Mesodermal cell (in vitro differentiated cells): ENCODE measurements around the gene BCL2L1.

Source experiments
- H3K27ac ChIP-seq: 2 replicates; pipeline ENCODE4 v1.7.0; 2013; ENCODE audit warnings: mild to moderate bottlenecking, low read depth, low read length, moderate library complexity; ENCODE audit not compliant: severe bottlenecking
- H3K36me3 ChIP-seq: 2 replicates; pipeline ENCODE4 v1.7.1; 2013; ENCODE audit warnings: mild to moderate bottlenecking, low read length, moderate library complexity; ENCODE audit not compliant: control insufficient read depth, insufficient read depth
- H3K4me1 ChIP-seq: one replicate; pipeline ENCODE4 v1.7.1; 2013; ENCODE audit warnings: mild to moderate bottlenecking, low read length; ENCODE audit not compliant: insufficient read depth, control insufficient read depth, poor library complexity, severe bottlenecking
- H3K4me3 ChIP-seq: 2 replicates; pipeline ENCODE4 v1.7.0; 2013; ENCODE audit warnings: low read length, control low read depth, mild to moderate bottlenecking; ENCODE audit not compliant: insufficient read depth, poor library complexity, severe bottlenecking; ENCODE audit errors: extremely low read depth
- H3K9me3 ChIP-seq: 2 replicates; pipeline ENCODE4 v1.7.1; 2013; ENCODE audit warnings: mild to moderate bottlenecking, low read length, moderate library complexity; ENCODE audit not compliant: control insufficient read depth
- WGBS, 2 experiments: methylation state at CpG; one replicate each; pipeline ENCODE4 v1.1.5; 2013; ENCODE audit warnings: missing lambda C conversion rate in 2 of 2; ENCODE audit not compliant: insufficient coverage in 2 of 2; 5-methylcytosine and 5-hydroxymethylcytosine counted together

The BCL2L1 gene

GRCh38 chr20:31723319-31724078, 831 bp upstream of the BCL2L1 start:
- Histone ChIP-seq H3K4me3 (peak overlapping the region; percentile 59), H3K4me1 (peaks cover 31% of the 10 kb centered on the region), H3K36me3 (peaks cover 15% of the 10 kb centered on the region), H3K9me3 (no peaks in the 10 kb centered on the region), H3K27ac (peak overlapping the region; percentile 97)
- 0 to 1% methylated on average over 59 to 66 of the region's 77 CpGs for WGBS, 2 experiments

GRCh38 chr20:31723069-31723318, 326 bp upstream of the BCL2L1 start:
- peaks cover 33% of the 10 kb centered on the region for H3K4me1 ChIP-seq
- H3K9me3 ChIP-seq = no peaks in the 10 kb centered on the region
- H3K27ac ChIP-seq = peak overlapping the region; percentile 97
- H3K4me3 ChIP-seq = peak overlapping the region; percentile 59
- H3K36me3 ChIP-seq = peaks cover 19% of the 10 kb centered on the region
- WGBS, 2 experiments = 5% methylated on average over 10 of the region's 10 CpGs

- peak overlapping the region; percentile 59 for H3K4me3 ChIP-seq
- peaks cover 47% of the 10 kb centered on the region for H3K4me1 ChIP-seq
- H3K27ac ChIP-seq = no peak overlapping the region
- WGBS, 2 experiments = 80 to 85% methylated on average over 16 to 19 of the region's 22 CpGs
- no peaks in the 10 kb centered on the region for H3K9me3 ChIP-seq
- peaks cover 32% of the 10 kb centered on the region for H3K36me3 ChIP-seq
Observed at GRCh38 chr20:31721408-31722256, 1.0 kb downstream of the BCL2L1 start.

GRCh38 chr20:31720486-31721407, 1.9 kb downstream of the BCL2L1 start:
- Histone ChIP-seq H3K9me3 (no peaks in the 10 kb centered on the region), H3K4me1 (peaks cover 53% of the 10 kb centered on the region), H3K36me3 (peaks cover 41% of the 10 kb centered on the region), H3K27ac (peak overlapping the region; percentile 62), H3K4me3 (peak overlapping the region; percentile 59)
- WGBS, 2 experiments = 42 to 47% methylated on average over 3 to 5 of the region's 7 CpGs

GRCh38 chr20:31719644-31720485, 2.8 kb downstream of the BCL2L1 start:
- WGBS, 2 experiments = 40 to 80% methylated on average over 1 of the region's 2 CpGs
- Histone ChIP-seq H3K27ac (peak overlapping the region; percentile 72), H3K4me3 (peak overlapping the region; percentile 59)

GRCh38 chr20:31718952-31719643, 3.6 kb downstream of the BCL2L1 start:
- Histone ChIP-seq H3K4me1 (peaks cover 64% of the 10 kb centered on the region), H3K36me3 (peaks cover 55% of the 10 kb centered on the region), H3K9me3 (no peaks in the 10 kb centered on the region), H3K27ac (peak overlapping the region; percentile 72), H3K4me3 (peak overlapping the region; percentile 59)
- 93 to 100% methylated on average over 2 to 5 of the region's 6 CpGs for WGBS, 2 experiments

More at GRCh38 chr20:31719644-31720485, 2.8 kb downstream of the BCL2L1 start:
- Histone ChIP-seq H3K9me3 (no peaks in the 10 kb centered on the region), H3K4me1 (peaks cover 56% of the 10 kb centered on the region), H3K36me3 (peaks cover 47% of the 10 kb centered on the region)

- Histone ChIP-seq H3K9me3 (no peaks in the 10 kb centered on the region), H3K4me3 (no peak overlapping the region), H3K27ac (no peak overlapping the region), H3K4me1 (peaks cover 73% of the 10 kb centered on the region), H3K36me3 (peaks cover 60% of the 10 kb centered on the region)
- WGBS, 2 experiments = 93 to 100% methylated on average over 5 of the region's 6 CpGs
Observed at GRCh38 chr20:31717478-31718201, 5.0 kb downstream of the BCL2L1 start.

- peak overlapping the region; percentile 13 for H3K27ac ChIP-seq
- H3K36me3 ChIP-seq = peaks cover 61% of the 10 kb centered on the region
- H3K4me3 ChIP-seq = no peak overlapping the region
- H3K9me3 ChIP-seq = no peaks in the 10 kb centered on the region
- 85 to 92% methylated on average over 1 to 4 of the region's 5 CpGs for WGBS, 2 experiments
- peaks cover 80% of the 10 kb centered on the region for H3K4me1 ChIP-seq
Observed at GRCh38 chr20:31716818-31717477, 5.7 kb downstream of the BCL2L1 start.

GRCh38 chr20:31716351-31716750, 6.3 kb downstream of the BCL2L1 start:
- Histone ChIP-seq H3K4me3 (no peak overlapping the region), H3K36me3 (peaks cover 67% of the 10 kb centered on the region), H3K27ac (no peak overlapping the region), H3K4me1 (peaks cover 81% of the 10 kb centered on the region), H3K9me3 (no peaks in the 10 kb centered on the region)
- WGBS, 2 experiments = no CpG with 5 or more reads among the region's 1 CpG
